Globus pallidus (tissue), 1 donor: ENCODE measurements around the gene PSPC1.
"Not testable (repeated sequence)": the region's sequence is repeated elsewhere in the genome, so short reads cannot be mapped to it uniquely, and the experiment has no call there.

ENCODE experiments used
- DNase-seq: peaks from one replicate; pipeline ENCODE4 v3.0.0-alpha.2; 2015; ENCODE audit warnings: low spot score

The PSPC1 gene

DNA sequence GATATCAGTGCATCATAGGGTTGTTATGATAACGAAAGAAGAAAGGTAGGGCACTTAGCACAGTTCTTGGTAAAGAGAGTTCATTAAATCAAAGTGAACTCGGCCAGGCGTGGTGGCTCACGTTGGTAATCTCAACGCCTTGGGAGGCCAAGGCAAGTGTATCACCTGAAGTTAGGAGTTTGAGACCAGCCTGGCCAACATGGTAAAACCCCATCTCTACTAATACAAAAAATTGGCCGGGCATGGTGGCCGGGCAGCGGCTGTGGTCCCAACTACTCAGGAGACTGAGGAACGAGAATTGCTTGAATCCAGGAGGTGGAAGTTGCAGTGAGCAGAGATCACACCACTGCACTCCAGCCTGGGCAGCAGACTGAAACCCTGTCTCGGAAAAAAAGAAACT is 19.1 kb downstream of the PSPC1 start:
- DNase-seq, result no peak

DNA sequence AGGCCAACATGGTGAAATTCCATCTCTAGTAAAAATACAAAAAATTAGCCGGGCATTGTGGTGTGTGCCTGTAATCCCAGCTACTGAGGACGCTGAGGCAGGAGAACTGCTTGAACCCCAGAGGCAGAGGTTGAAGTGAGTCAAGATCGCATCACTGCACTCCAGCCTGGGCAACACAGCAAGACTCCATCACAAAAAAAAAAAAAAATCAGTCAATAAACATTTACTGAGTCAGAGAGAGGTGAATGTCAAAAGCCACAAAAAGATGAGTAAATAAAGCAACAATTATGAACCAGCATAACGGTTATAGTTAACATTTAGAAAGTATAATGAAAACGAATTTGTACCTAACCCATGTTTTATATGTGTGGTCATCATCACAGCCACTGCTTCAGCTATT is 23.1 kb downstream of the PSPC1 start:
- no peak for DNase-seq

DNA sequence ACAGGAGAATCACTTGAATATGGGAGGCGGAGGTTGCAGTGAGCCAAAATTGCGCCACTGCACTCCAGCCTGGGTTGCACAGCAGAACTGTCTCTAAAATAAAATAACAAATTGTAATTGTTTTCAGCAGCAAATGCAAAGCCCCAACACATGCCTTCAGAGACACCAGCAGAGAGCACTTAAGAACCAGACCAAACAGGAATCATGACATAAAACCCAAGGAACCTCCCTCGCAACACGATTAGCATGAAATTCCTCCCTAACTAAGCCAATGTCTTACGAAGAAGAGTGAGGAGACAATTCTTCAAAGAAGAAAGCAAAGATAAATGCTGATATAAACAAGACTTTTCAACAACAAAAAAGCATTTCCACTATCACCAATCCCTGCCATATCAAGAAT is 40.1 kb downstream of the PSPC1 start:
- no peak for DNase-seq

DNA sequence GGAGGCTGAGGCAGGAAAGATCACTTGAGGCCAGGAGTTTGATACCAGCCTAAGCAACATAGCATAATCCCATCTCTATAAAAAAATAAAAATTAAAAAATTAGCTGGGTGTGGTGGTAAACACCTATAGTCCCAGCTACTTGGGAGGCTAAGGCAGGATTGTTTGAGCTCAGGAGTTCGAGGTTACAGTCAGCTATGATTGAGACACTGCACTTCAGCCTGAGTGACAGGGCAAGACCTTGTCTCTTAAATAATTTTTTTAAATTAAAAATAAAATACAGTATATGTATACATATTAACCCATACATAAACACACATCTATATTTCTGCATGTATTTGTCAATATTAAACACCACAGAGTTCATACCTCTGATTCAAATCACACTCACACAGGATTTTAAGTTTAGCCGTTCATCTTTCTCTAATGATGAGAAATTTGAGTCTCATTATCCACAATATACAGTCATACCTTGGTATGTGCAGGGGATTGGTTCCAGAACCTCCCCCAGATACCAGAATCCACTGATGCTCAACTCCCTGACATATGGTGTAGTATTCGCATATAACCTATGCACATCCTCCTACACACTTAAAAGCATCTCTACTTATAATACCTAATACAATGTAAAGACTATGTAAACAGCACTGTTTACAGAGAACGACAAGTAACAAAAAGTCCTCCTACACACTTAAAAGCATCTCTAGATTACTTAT is 44.7 kb downstream of the PSPC1 start:
- no peak for DNase-seq

DNA sequence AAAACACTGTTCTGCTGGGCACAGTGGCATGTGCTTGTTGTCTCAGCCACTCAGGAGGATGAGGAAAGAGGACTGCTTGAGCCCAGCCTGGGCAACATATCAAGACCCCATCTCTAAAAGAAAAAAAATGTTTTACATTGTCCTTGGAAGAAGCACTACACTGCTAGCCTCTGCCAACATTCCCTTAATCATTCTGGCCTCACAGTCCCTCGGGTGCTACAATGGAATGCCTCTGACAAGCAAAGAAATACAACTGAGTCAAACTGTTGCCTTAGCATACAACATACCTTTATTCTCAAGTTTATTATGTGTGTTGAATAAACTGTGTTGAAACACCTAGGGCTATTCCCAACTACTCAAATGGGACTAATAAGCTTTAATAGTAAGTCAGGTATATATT is 56.1 kb downstream of the PSPC1 start:
- no peak for DNase-seq

DNA sequence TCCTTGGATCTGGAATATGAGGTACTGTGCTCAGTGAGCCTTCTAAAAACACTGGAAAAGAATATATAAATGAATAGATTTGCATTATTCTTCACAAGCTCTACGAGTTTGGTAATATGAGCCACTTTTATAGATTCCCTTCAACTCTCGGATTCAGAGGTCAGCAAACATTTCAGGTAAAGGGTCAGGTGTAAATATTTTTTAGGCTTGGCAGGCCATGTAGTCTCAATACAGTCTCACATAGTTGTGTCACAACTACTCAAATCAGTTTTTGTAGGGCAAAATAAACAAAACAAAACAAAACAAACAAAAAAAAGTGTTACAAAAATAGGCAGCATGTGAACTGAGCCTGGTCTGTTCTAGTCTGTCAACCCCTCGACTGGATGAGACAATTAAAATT is 57.4 kb downstream of the PSPC1 start:
- DNase-seq, result no peak

DNA sequence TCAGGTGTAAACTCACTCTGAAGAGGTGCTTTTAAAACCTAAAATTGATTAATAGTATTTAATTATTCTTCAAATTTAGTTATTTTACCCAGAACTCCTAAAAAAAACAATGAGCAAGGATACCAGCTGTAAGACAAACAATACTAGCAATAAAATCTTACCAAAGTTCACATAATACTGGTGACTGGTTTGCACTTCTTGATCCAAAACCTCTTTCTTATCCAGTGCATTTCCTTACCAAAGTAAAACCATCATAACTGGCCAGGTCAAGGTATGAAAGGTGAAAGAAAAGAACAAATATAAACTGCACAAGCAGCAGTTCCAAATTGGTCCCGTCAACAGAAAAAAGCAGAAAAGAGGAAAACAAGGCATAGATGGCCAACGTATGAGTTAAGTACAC is 62.7 kb downstream of the PSPC1 start:
- no peak for DNase-seq

DNA sequence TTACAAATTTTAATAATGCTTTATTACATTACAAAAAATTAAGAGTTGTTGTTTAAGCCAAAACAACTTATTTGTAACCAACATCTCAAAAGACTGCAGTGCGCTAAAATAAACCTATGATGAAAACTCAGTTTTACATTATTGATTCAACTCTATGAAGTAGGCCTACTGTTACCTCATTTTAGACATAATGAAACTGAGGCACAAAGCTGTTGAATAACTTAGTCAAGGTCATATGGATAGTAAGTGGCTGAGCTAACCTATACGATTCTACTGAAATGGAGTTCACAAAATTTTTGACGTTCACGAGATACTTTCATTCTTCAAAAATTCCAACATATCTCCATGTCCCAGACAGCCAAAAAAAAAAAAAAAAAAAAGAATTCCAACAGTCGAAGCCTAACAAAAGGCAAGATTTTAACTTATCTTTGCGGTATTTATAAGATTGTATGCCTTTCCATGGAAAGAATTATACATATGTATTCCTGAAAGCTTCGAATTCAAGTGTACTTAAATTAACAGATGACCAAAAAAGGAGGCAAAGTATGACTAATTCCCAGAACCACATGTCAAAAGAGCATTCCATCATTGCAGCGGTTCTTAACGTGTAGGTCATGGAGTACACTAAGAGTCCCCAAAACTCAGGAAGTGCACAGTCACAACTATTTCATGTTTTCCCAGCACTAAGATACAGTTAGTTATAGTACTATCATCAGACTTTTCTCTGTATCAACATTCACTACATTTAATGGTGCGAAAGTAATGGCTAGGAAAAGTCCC is 69.4 kb downstream of the PSPC1 start:
- no peak for DNase-seq

DNA sequence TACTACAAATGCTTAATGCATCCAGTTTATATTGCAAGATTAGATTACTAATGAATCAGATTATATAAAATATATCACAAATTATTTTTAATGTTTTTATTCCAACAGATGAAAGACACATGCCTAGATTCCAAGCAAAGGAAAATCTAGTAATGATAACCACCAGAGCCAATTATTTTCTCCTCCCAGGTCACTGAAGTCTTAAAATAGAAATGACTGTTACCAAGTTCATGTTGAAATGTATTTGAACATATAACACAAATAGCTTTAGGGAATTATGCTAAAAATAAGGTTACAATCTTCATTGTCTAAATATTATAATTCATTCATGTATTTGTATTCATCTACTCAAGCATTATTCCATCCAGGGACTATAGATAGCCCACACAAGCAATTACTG is 73.0 kb downstream of the PSPC1 start:
- not testable (repeated sequence) for DNase-seq

DNA sequence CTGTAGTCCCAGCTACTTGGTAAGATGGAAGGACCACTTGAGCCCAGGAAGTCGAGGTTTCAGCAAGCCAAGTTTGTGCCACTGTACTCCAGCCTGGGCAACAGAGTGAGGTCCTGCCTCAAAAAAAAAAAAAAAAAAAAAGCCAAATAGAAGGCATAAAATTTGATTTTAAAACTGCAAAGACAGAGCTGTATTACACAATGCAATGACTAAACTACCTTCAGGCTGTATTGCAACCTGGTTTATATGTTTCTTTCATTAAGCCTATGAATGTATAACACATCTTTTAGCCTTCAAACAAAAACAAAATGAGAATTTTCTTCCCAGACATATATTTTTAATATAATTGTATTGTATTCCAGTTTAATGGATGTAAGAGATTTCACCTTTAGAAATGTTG is 73.7 kb downstream of the PSPC1 start:
- DNase-seq, result not testable (repeated sequence)

DNA sequence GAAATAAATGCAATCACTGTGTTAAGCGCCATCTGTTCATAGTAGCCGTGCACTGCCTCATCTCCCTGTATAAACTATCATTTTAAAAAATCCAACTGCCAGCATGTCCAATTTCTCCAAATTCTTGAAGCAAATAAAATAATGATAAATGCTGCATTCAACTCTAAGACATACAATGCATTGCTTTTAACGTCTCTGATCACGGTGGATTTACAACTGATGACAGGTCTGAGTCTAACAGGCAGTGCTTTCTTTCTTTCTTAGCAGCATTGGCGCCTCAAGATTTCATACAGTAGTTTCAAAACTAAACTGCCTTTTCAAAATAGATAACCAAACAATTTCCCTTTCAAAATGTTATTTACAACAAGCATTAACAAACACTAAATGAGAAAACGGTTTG is 78.5 kb downstream of the PSPC1 start:
- not testable (repeated sequence) for DNase-seq

DNA sequence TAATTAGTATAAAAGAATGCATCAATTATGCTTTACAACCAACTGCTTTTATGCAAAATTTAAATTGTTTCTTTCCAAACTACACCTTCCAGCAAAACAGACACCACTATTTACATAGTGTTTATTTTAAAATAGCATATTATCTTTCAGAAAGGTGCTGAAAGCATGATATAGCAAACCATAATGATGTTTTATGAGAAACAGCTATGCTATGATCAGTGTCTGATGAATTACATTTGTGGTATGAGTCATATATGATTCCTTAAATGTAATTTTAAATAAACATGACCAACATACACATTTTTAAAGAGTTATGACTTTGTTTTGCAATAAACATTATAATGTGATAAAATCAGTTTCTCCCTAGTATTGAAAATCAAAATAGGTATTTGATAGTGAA is 81.1 kb downstream of the PSPC1 start:
- not testable (repeated sequence) for DNase-seq

DNA sequence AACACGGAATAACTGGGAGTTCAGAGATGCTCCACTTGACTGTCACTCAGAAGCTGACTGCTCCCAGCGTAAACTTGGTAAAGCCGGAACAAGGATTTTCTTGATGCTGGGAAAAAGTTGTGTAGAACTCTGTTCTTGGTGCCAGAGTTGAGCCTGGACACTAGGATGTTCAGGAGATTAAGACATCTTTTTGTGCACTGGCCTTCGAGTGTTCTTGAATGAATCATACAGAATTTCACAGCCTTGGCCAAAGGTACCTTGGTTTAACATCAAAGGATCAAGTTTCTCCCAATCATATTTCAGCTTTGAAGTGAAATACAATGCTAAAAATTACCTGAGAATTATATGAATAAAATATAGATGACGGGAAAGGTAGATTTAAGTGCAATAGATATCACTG is 81.8 kb downstream of the PSPC1 start:
- DNase-seq, result not testable (repeated sequence)

DNA sequence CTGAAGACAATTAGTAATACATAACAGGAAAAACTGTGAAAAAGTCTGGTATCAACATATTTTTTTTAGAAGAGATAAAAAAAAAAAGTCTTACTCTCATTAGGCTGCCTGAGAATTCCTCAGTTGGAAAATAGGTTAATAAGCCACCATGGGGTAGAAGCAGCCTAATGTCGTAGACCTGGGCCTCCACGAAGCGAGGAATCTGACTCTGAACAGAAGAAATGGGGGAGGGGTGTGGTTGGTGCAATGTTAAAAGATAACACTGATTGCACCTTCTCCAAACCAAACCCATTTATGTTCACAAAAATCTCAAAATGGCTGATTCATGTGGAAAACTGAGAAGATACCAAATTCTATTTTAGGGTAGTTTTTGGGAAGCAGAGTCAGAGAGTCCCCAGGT is 86.9 kb downstream of the PSPC1 start:
- DNase-seq, result no peak

DNA sequence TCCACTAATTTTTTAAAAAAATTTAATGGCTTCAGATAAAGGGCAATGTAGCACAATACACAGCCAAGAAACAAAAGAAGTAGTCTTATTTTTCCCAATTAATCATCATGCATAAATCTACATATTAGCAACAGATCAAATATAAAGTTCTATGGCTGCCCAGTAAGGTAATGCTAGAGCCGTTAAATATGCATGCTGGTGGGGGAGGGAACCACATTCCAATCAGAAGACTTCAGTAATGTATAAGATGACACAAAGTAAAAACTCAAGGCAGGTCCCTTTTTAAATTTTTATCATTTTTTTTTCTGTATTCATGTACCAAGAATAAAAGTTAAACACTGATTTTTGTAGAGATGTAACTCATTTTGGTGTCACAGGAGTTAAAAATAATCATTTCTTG is 87.3 kb downstream of the PSPC1 start:
- DNase-seq, result no peak

DNA sequence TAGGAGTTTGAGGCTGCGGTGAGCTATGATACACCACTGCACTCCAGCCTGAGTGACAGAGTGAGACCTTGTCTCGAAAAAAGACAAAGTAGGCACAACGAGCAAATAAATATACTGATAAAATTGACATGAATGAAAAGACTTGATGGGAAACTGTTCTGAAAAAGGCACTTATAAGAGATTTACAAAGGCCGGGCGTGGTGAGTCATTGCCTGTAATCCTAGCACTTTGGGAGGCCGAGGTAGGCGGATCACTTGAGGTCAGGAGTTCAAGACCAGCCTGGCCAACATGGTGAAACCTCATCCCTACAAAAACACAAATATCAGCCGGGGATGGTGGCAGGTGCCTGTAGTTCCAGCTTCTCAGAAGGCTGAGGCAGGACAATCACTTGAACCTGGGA is 91.3 kb downstream of the PSPC1 start:
- not testable (repeated sequence) for DNase-seq

DNA sequence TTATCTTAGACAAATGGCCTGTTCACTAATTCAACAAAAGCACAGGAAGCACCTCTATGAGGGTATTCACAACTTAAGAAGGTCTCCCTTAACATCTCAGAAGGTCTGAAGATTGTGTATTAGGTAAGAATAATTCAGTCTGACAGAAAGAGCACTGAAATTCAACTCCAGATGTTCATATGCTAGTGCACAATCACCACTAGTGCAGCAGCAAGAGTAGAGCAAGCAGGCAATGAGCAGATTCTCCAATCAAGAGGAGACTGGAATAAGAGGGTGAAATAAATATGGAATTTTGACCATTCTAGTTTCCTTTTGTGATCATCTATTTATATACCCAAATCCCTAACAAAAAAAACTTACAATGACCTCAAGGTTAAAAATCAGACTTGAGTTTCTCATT is 97.3 kb downstream of the PSPC1 start:
- no peak for DNase-seq

DNA sequence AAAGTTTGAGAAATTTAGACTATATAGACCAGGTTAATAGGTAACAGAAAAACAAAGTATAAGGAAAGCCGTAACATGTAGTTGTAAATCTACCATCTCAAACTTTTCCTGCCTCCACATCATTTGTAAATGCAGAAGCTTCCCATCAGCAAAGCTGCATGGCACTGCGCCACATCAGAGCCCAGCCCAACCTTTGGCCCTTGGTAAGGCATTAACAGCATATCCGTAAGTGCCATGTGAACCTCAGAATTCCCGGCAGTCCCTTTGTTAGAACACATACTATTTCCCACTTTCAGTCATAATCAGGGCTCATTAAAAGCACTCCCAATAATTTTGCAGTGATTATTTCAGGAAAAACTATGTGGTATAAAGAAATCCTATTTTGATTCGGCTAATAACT is 97.7 kb downstream of the PSPC1 start:
- no peak for DNase-seq

DNA sequence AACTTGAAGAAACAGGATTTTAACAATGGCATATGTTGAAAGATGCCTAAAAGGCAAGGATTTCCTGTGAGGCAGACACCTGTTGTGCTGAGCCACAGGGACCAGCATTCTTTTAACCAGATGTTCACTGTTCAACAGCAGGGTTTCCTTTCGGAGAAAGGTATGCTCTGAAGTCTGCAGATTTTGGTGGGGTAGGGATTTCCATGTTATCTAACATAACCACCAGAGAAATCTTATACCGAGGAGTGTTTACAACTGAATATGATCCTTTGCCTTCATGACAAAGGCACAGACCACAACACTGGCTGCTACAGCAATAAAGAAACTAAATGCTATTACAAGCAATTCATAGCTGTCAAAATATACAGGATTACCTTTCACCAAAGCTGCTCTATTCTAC is 101.2 kb downstream of the PSPC1 start:
- DNase-seq, result no peak

DNA sequence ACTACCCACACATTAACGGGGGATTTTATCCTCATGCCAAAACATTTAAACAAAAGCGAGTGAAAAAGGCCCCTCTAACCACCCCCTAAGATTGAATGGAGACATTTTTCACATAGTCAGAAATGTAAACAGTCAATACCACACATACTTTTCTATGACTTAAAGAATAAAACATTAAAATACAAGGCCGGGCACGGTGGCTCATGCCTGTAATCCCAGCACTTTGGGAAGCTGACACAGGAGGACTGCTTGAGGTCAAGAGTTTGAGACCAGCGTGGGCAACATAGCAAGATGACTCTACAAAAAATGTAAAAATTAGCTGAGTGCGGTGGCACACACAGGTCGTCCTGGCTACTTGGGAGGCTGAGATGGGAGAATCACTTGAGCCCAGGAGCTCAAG is 102.0 kb downstream of the PSPC1 start:
- DNase-seq, result no peak

DNA sequence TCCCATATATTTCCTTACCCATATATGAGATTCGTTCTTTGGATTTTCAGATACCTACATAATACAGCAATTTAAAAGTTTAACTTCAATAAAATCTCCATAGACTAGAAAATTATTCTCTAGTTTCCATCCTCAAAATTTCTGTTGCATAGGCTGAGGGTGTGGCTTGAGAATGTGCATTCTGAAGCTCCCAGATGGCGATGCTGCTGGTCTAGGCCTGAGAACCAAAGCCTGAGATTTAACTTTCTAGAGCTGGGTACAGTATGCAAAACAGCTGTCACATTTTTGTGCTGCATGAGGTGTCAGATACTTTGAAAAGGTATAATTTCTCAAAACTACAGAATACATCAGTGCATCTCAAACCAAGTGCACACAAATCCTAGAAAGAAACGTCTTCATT is 106.6 kb downstream of the PSPC1 start:
- no peak for DNase-seq

DNA sequence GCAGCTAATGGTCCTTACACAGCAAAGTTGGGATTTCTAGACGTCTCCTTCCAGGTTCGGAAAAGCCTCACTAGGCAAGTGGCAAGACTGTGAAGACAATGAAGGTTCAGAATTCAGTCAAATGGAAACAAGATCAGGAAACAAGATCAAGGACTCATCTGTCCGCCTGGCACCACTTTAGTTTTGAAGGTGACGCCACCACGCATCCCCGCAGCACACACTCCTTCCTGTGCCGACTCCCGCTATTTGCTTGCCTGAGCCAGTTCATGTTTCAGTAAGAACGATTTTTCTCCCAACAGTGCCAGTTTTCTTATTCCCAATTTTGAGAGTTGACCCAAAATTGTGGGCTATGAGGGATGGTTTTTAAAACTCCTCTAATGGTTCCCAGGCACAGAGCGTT is 107.8 kb downstream of the PSPC1 start:
- DNase-seq, result no peak

DNA sequence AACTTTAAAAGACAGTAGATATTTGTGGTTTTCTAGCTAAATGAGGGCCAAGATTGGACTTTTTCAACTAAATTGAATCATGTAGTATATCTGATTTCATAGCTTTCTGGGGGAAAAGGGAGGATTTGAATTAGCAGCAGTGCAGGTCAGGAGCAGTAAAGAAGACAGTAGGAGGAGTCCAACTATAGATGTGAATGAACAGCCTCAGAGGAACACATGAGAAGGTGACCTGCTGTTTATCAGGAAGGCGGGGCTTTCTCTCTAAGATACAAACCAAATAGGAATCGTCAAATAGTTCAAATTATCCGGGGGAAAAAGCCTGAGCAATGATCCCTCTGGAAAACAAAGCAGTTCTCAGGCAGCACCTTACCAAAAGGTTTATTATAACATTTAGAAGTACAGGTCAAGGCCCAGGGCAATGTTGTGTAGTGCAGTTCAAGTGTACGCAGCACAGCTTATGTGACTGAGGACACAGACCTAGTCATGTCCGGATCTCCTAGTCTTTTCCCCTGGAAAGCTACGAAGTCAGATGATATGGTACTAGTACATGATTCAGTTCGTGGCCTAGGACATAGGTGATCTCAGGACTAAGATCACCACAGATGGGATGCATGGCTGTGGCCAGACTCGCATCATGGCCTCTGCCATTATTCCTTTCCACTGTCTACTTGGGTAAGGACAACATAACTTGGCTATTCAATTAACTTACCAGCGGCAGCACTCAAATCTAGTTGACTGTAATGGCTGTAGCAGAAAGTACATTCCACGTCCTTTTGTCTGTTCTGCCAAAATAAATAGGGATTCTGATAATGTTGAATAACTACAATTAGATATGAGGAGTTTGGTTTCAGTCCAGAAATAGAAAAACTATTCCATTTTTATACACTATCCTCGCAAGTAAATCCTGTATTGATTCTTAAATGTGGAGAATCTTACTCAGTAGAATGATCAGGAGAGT is 109.0 kb downstream of the PSPC1 start:
- DNase-seq, result no peak
